Panc1 (cell line): ENCODE measurements around the gene SNX10. TPM values are rescaled to one million over a fixed set of nuclear protein-coding genes. Genes with fewer than 3 reads are reported as not detected.

ENCODE experiments used
- ATAC-seq: fragments of 200-7000 bp; cut with Tn5 transposase; 2 replicates; pipeline ENCODE4 v1.9.1; 2020; ENCODE audit warnings: mild to moderate bottlenecking, moderate library complexity
- BruUV-seq: library from RNA; stranded (reverse); fragments of 400-500 nt; replicated peaks from 2 replicates; lab custom pipeline; 2021; lab: Mats Ljungman, UMichigan
- CTCF ChIA-PET: fragments of 300-600 bp; sonication (Branson Sonifier 250); formaldehyde crosslinking; loops from one replicate; lab custom pipeline; 2022; ENCODE audit warnings: antibody characterized with exemption; lab: Charles Lee
- POLR2A ChIA-PET: fragments of 300-600 bp; sonication (Branson Sonifier 250); formaldehyde crosslinking; loops from one replicate; lab custom pipeline; 2022; ENCODE audit warnings: antibody characterized with exemption; lab: Charles Lee
- DNase-seq: peaks from one replicate; pipeline ENCODE4 v3.0.0-alpha.2; 2010; ENCODE audit warnings: low read depth, low spot score
- H3K27ac ChIP-seq: 2 replicates; pipeline ENCODE4 v1.5.1; 2011; ENCODE audit warnings: mild to moderate bottlenecking, low read length, inconsistent platforms
- H3K27me3 ChIP-seq: fragments of 200-500 bp; sonication (Bioruptor generic); 2 replicates; pipeline ENCODE4 v1.6.0; 2014; ENCODE audit warnings: low read length, inconsistent platforms; ENCODE audit not compliant: control insufficient read depth, insufficient read depth
- H3K36me3 ChIP-seq: fragments of 200-500 bp; sonication (Bioruptor generic); 2 replicates; pipeline ENCODE4 v1.5.1; 2014; ENCODE audit warnings: inconsistent platforms, mild to moderate bottlenecking, low read length, moderate library complexity; ENCODE audit not compliant: control insufficient read depth, insufficient read depth
- H3K4me1 ChIP-seq: 2 replicates; pipeline ENCODE4 v1.5.1; 2011; ENCODE audit warnings: inconsistent platforms, mild to moderate bottlenecking, low read length, moderate library complexity; ENCODE audit not compliant: control insufficient read depth, insufficient read depth
- H3K4me3 ChIP-seq, 2 experiments: 2 replicates each; pipeline ENCODE4 v1.5.1; 2011 to 2012; ENCODE audit warnings: low read depth in 2 of 2, low read length in 2 of 2, mild to moderate bottlenecking in 2 of 2, inconsistent platforms in 1 of 2, moderate library complexity in 1 of 2
- H3K9me3 ChIP-seq: fragments of 200-500 bp; sonication (Bioruptor generic); 2 replicates; pipeline ENCODE4 v1.5.1; 2014; ENCODE audit warnings: low read depth, mild to moderate bottlenecking, inconsistent platforms, low read length, moderate library complexity; ENCODE audit not compliant: control insufficient read depth, insufficient read depth
- CTCF ChIP-seq: fragments of 450-650 bp; IDR thresholded peaks from 2 replicates; pipeline ENCODE4 v1.5.1; 2017; ENCODE audit warnings: mild to moderate bottlenecking
- POLR2AphosphoS5 ChIP-seq: IDR thresholded peaks from 2 replicates; pipeline ENCODE4 v1.6.1; 2012; ENCODE audit warnings: mild to moderate bottlenecking, low read depth, low read length, moderate library complexity
- REST ChIP-seq, 2 experiments: IDR thresholded peaks; 2 replicates each; pipeline ENCODE4 v1.6.1; 2011 to 2012; ENCODE audit warnings: low read depth in 2 of 2, control low read depth in 1 of 2, low read length in 1 of 2, mild to moderate bottlenecking in 1 of 2, moderate library complexity in 1 of 2; ENCODE audit not compliant: insufficient read depth in 1 of 2
- SIN3A ChIP-seq: IDR thresholded peaks from 2 replicates; pipeline ENCODE4 v1.6.1; 2012; ENCODE audit warnings: low read depth, mild to moderate bottlenecking, low read length, moderate library complexity, borderline replicate concordance; ENCODE audit not compliant: insufficient read depth
- TCF7L2 ChIP-seq: IDR thresholded peaks from 2 replicates; pipeline ENCODE4 v1.6.1; 2011; ENCODE audit warnings: mild to moderate bottlenecking, low read depth, low read length, inconsistent platforms
- in situ Hi-C: cut with HindIII; loops from 2 replicates; pipeline ENCODE4 v1.10.0; 2016; ENCODE audit warnings: low sequenced_read_pairs, low pct_unique_long_range_greater_than_20kb
- intact Hi-C: fragments of 100-400 bp; cut with micrococcal nuclease; formaldehyde crosslinking; loops from one replicate; pipeline ENCODE4 v1.10.0; 2022; ENCODE audit not compliant: unreplicated experiment
- total RNA-seq: library from RNA; stranded (reverse); gene quantifications from one replicate; pipeline ENCODE4 v1.2.1, GENCODE V29; 2021; ENCODE audit not compliant: unreplicated experiment

SNX10 gene
- total RNA-seq, 1 experiment from 2014 or later: 21.8 TPM

GRCh38 chr7:26369593-26369992, 77.9 kb downstream of the SNX10 start:
- CTCF ChIA-PET: interaction anchor here (0.5 to 2.3 kb wide), 16 partner anchors 9 to 1730 kb away, joined by 3 to 39 read pairs (median 4); no protein-coding TSS in a partner anchor
- in situ Hi-C loops (no loop called here), intact Hi-C loops (loop anchor here (1.0 to 10.0 kb wide), 2 partner anchors 185 to 298 kb away; no protein-coding TSS in a partner anchor)
- Histone ChIP-seq H3K4me1 (no peaks in the 10 kb centered on the region), H3K27me3 (no peaks in the 10 kb centered on the region; the same call in 1 of the 2 replicates), H3K36me3 (peaks cover 2% of the 10 kb centered on the region; the same call in 1 of the 2 replicates), H3K27ac (no peak overlapping the region), H3K4me3 (no peak overlapping the region), H3K9me3 (no peaks in the 10 kb centered on the region)
- ATAC-seq (peak; percentile 89), DNase-seq (no peak)
- TF ChIP-seq CTCF (peak; percentile 89), SIN3A (no peak), POLR2AphosphoS5 (no peak), REST (IDR thresholded peaks at IDR 0.05; ENCODE audit: insufficient read depth in 1 of 2, low read depth in 2 of 2, low read length in 1 of 2) (no peak)
- no TSS peak for BruUV-seq
- POLR2A ChIA-PET: interaction anchor here (0.6 kb wide), 1 partner anchor 170 kb away, joined by 4 read pairs; no protein-coding TSS in a partner anchor

GRCh38 chr7:26370011-26370410, 78.3 kb downstream of the SNX10 start:
- no peak overlapping the region for H3K4me3 ChIP-seq
- no peak for DNase-seq
- ChIA-PET POLR2A (interaction anchor here (0.6 kb wide), 1 partner anchor 170 kb away, joined by 4 read pairs; no protein-coding TSS in a partner anchor), CTCF (interaction anchor here (0.5 to 2.3 kb wide), 19 partner anchors 9 to 1731 kb away, joined by 3 to 39 read pairs (median 4); no protein-coding TSS in a partner anchor)
- H3K27ac ChIP-seq: no peak overlapping the region
- TF ChIP-seq SIN3A (no peak), REST (IDR thresholded peaks at IDR 0.05; ENCODE audit: insufficient read depth in 1 of 2, low read depth in 2 of 2, low read length in 1 of 2) (no peak), TCF7L2 (no peak), CTCF (no peak), POLR2AphosphoS5 (no peak)
- H3K4me1 ChIP-seq: no peaks in the 10 kb centered on the region
- H3K36me3 ChIP-seq: peaks cover 2% of the 10 kb centered on the region; the same call in 1 of the 2 replicates
- in situ Hi-C loops: no loop called here
- intact Hi-C loops: no loop called here
- no peaks in the 10 kb centered on the region for H3K9me3 ChIP-seq
- no TSS peak for BruUV-seq
- ATAC-seq: peak; percentile 64; the same call in 1 of the 2 replicates
- peaks cover 1% of the 10 kb centered on the region for H3K27me3 ChIP-seq
